NT2/D1 (cell line): ENCODE data around the gene ATP8B3.

ENCODE experiments used
- DNase-seq: peaks from one replicate; pipeline ENCODE4 v3.0.0-alpha.2; 2011; ENCODE audit warnings: low read depth, low spot score
- H3K27me3 ChIP-seq: 2 replicates; pipeline ENCODE4 v1.6.0; 2011; ENCODE audit warnings: mild to moderate bottlenecking; ENCODE audit not compliant: insufficient read length, insufficient read depth
- H3K36me3 ChIP-seq: 2 replicates; pipeline ENCODE4 v1.6.1; 2011; ENCODE audit warnings: mild to moderate bottlenecking, low read length, mixed read lengths; ENCODE audit not compliant: insufficient read depth, insufficient read length
- H3K4me1 ChIP-seq: 2 replicates; pipeline ENCODE4 v1.5.1; 2011; ENCODE audit not compliant: insufficient read depth, insufficient read length
- H3K4me3 ChIP-seq: 2 replicates; pipeline ENCODE4 v1.5.1; 2011; ENCODE audit warnings: low read depth; ENCODE audit not compliant: insufficient read length
- H3K9ac ChIP-seq: 2 replicates; pipeline ENCODE4 v1.6.0; 2011; ENCODE audit warnings: low read depth; ENCODE audit not compliant: insufficient read length
- H3K9me3 ChIP-seq: 2 replicates; pipeline ENCODE4 v1.5.1; 2011; ENCODE audit warnings: mild to moderate bottlenecking, low read length; ENCODE audit not compliant: insufficient read depth
- SUZ12 ChIP-seq: IDR thresholded peaks from 2 replicates; pipeline ENCODE4 v1.6.1; 2011; ENCODE audit not compliant: insufficient read length, insufficient read depth; ENCODE audit errors: extremely low read depth
- YY1 ChIP-seq: IDR thresholded peaks from 2 replicates; pipeline ENCODE4 v1.6.1; 2011; ENCODE audit not compliant: insufficient read length, insufficient read depth
- ZNF274 ChIP-seq: IDR thresholded peaks from 2 replicates; pipeline ENCODE4 v1.6.1; 2011; ENCODE audit warnings: mild to moderate bottlenecking, low read depth, low read length

Gene ATP8B3

GRCh38 chr19:1744822-1745563 lies 67.1 kb downstream of the ATP8B3 start:
- H3K27me3 ChIP-seq, result peaks cover 44% of the 10 kb centered on the region
- H3K4me1 ChIP-seq, result peaks cover 28% of the 10 kb centered on the region

GRCh38 chr19:1744133-1744665 lies 67.9 kb downstream of the ATP8B3 start:
- peak overlapping the region; percentile 42 for H3K9ac ChIP-seq
- H3K27me3 ChIP-seq, result peaks cover 37% of the 10 kb centered on the region
- H3K4me1 ChIP-seq, result peaks cover 27% of the 10 kb centered on the region
- H3K36me3 ChIP-seq, result no peaks in the 10 kb centered on the region
- DNase-seq, result no peak
- no peaks in the 10 kb centered on the region for H3K9me3 ChIP-seq
- TF ChIP-seq ZNF274, result no peak
- TF ChIP-seq YY1, result no peak
- no peak for TF ChIP-seq SUZ12
- no peak overlapping the region for H3K4me3 ChIP-seq

More at GRCh38 chr19:1744822-1745563, 67.1 kb downstream of the ATP8B3 start:
- no peak for DNase-seq
- H3K9ac ChIP-seq, result peak overlapping the region; percentile 64
- H3K4me3 ChIP-seq, result peak overlapping the region; percentile 21
- no peaks in the 10 kb centered on the region for H3K9me3 ChIP-seq
- H3K36me3 ChIP-seq, result no peaks in the 10 kb centered on the region
- TF ChIP-seq YY1, result no peak
- TF ChIP-seq SUZ12, result no peak
- no peak for TF ChIP-seq ZNF274

GRCh38 chr19:1742989-1743696 lies 68.9 kb downstream of the ATP8B3 start:
- Histone ChIP-seq H3K4me3 (no peak overlapping the region), H3K4me1 (peaks cover 25% of the 10 kb centered on the region), H3K9ac (no peak overlapping the region), H3K27me3 (peaks cover 26% of the 10 kb centered on the region), H3K9me3 (no peaks in the 10 kb centered on the region), H3K36me3 (no peaks in the 10 kb centered on the region)
- no peak for DNase-seq
- no peak for TF ChIP-seq ZNF274

- no peaks in the 10 kb centered on the region for H3K9me3 ChIP-seq
- H3K36me3 ChIP-seq, result no peaks in the 10 kb centered on the region
- H3K4me3 ChIP-seq, result no peak overlapping the region
- peaks cover 10% of the 10 kb centered on the region for H3K4me1 ChIP-seq
- H3K27me3 ChIP-seq, result peaks cover 7% of the 10 kb centered on the region
- TF ChIP-seq ZNF274 (no peak), YY1 (no peak), SUZ12 (no peak)
- DNase-seq, result no peak
- no peak overlapping the region for H3K9ac ChIP-seq
Observed at GRCh38 chr19:1739960-1740629, 72.0 kb downstream of the ATP8B3 start.

- Histone ChIP-seq H3K4me3 (no peak overlapping the region), H3K4me1 (peaks cover 5% of the 10 kb centered on the region), H3K9me3 (no peaks in the 10 kb centered on the region), H3K27me3 (peaks cover 18% of the 10 kb centered on the region), H3K36me3 (no peaks in the 10 kb centered on the region), H3K9ac (no peak overlapping the region)
- DNase-seq, result no peak
- TF ChIP-seq SUZ12 (no peak), YY1 (no peak), ZNF274 (no peak)
Observed at GRCh38 chr19:1736927-1737326, 75.1 kb downstream of the ATP8B3 start.

- DNase-seq, result no peak
- Histone ChIP-seq H3K27me3 (peaks cover 18% of the 10 kb centered on the region), H3K9me3 (no peaks in the 10 kb centered on the region), H3K36me3 (no peaks in the 10 kb centered on the region), H3K4me3 (no peak overlapping the region), H3K4me1 (peaks cover 5% of the 10 kb centered on the region), H3K9ac (no peak overlapping the region)
- no peak for TF ChIP-seq SUZ12
- no peak for TF ChIP-seq ZNF274
- TF ChIP-seq YY1, result no peak
Observed at GRCh38 chr19:1736280-1736679, 75.8 kb downstream of the ATP8B3 start.

- no peak for DNase-seq
- Histone ChIP-seq H3K9me3 (no peaks in the 10 kb centered on the region), H3K27me3 (peaks cover 17% of the 10 kb centered on the region), H3K36me3 (no peaks in the 10 kb centered on the region), H3K4me1 (peaks cover 5% of the 10 kb centered on the region), H3K4me3 (no peak overlapping the region), H3K9ac (no peak overlapping the region)
- TF ChIP-seq SUZ12 (no peak), YY1 (no peak), ZNF274 (no peak)
Observed at GRCh38 chr19:1734321-1734966, 77.6 kb downstream of the ATP8B3 start.
